Activated CD8-positive, alpha-beta memory T cell treated with anti-CD3 and anti-CD28 coated beads for 36 hours (primary cell): Measurements from ENCODE around the gene COBLL1. TPM values are rescaled to one million over a fixed set of nuclear protein-coding genes. Genes with fewer than 3 reads are reported as not detected.

Experiments
- CTCF ChIA-PET: fragments of 350-600 bp; sonication (Branson Sonifier 250); formaldehyde crosslinking; loops from one replicate; lab custom pipeline; 2021; ENCODE audit warnings: antibody characterized with exemption; lab: Charles Lee
- POLR2A ChIA-PET: fragments of 350-600 bp; sonication (Branson Sonifier 250); formaldehyde crosslinking; loops from one replicate; lab custom pipeline; 2021; ENCODE audit warnings: antibody characterized with exemption; lab: Charles Lee
- total RNA-seq, 2 experiments: library from RNA; stranded (reverse); gene quantifications; one replicate each; pipeline ENCODE4 v1.2.3, GENCODE V29; 2021

COBLL1 gene
- total RNA-seq, 2 experiments from 2014 or later = not detected

DNA sequence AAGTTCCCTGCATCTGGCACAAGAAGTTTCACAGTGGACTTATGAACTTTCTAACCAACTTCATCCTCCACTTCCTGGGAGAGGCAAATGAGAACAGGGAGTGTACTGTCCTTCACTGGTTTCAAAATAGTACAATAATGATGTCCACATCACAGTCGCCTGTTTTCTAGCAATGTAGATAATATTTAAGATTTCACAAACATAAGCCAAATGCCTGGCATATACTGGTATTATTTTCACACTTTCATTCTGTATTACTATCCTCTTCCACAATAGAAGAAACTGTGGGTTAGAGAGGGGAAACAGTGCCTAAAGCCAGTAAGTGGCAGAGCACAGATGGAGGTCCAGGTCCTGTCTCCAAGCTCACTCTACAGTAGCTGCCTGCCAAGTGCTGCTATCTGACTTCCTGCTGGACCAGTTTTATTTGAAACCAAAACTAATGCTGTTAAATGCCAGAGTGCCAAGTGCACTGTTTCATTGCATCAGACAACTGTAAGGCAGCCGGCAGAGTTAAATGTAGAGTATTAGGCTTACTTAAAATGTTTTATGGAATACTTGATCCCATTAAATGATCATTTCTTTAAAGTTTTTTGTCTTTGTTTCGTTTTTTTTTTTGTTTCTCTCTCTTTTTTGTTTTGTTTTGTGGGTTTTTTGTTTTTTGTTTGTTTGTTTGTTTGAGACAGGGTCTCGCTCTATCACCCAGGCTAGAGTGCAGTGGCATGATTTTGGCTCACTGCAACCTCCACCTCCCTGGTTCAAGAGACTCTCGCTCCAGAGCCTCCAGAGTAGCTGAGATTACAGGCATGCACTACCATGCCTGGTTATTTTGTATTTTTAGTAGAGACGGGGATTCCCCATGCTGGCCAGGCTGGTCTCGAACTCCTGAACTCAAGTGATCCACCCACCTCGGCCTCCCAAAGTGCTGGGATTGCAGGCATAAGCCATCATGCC is 15.1 kb downstream of the COBLL1 start:
- ChIA-PET CTCF (no interaction called here), POLR2A (no interaction called here)

DNA sequence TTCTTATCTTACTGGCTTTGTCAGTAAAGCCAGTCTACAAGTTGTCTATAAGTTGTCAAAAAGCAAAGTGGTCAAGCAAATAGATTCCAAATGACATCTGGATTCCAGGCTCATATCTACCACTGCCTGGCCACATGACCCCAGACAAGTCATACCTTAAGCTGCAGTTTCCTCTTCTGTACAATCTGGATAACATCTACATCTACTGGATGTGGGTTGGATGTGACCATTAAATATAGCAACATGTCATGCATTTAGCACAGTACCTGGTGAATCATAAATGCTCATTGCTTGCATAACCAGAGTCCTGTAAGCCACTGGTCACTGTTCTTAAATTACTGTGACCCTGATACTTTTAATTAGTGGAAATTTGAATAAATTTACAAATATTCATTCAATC is 16.8 kb downstream of the COBLL1 start:
- ChIA-PET POLR2A (no interaction called here), CTCF (no interaction called here)

DNA sequence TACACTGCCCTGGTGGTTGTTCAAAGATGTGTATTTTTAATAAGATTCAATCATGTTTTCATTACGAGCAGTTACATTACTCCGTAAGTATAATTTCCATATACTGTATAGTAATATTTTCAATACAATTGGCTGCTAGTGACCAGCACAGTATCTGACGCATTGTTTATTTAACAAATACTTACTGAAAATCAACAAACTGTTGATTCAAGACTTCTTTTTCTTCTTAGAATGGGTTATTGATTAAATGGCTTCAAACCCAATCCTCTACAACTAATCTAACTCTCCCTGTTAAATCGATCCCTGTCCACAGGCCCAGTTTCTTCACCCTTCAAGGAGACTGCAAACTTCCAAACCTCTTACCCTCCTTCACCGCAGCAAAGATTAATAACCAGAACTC is 18.5 kb downstream of the COBLL1 start:
- ChIA-PET CTCF (no interaction called here), POLR2A (no interaction called here)

DNA sequence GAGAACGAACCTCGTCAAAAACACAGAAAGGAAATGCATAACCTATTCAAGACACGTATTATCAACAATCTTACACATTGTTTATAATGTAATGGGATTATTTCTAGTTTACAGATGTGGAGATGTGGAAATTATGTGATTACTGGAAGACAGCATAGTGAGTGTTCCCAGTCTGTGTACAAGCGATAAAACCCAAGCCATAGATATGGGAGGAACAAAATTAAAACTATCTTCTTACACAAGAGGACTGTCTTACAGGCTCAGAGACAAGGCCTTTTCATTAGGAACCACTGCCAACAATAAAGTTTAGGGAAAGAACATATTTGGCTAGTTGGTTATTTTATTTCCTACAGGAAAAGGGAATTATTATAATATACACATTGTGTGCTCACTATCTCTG is 20.3 kb downstream of the COBLL1 start:
- CTCF ChIA-PET = no interaction called here
- POLR2A ChIA-PET = no interaction called here

DNA sequence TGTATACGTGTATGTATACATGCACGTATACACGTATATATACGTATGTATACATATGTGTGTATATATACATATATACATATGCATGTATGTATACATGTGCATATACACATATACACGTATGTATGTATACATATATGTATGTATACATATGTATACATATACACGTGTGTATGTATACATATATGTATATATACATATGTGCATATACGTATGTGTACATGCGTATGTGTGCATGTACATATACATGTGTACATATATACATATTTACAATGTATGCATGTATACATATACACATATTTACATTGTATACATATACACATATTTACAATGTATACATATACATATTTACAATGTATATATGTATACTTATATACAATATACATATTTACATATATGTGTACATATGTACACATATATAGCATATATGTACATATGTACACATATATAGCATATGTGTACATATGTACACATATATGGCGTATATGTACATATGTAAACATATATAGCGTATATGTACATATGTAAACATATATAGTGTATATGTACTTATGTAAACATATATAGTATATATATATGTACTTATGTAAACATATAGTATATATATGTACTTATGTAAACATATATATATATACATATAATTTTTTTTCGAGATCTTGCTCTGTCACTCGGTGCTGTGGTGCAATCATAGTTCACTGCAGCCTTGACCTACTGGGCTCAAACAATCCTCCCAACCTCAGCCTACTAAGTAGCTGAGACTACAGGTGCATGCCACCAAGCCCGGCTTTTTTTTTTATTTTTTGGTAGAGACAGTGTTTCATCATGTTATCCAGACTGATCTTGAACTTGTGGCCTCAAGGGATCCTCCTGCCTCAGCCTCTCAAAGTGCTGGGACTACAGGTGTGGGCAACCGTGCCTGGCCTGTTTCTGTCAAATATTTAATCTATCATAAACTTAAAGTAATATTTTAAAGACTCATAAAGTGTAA is 23.2 kb downstream of the COBLL1 start:
- POLR2A ChIA-PET = no interaction called here
- CTCF ChIA-PET = no interaction called here

DNA sequence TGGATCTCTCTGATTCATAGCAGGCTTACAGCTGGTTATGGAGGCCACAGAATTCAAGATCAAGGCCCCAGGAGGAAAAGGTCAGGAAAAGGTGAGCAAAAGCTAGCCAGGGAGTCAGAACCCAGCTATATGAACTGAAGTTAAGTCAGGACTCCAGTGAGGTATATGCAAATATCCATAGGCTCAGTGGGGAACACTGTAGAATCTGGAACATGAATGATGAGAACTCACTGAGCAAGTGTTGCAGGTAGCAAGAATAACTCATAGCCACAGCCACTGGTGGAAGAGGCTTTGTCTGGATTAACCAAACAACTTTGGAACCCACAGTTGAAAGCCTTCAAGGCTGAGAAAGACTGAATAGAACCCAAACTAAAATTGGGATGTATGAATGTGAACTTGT is 24.7 kb downstream of the COBLL1 start:
- ChIA-PET CTCF (no interaction called here), POLR2A (no interaction called here)

DNA sequence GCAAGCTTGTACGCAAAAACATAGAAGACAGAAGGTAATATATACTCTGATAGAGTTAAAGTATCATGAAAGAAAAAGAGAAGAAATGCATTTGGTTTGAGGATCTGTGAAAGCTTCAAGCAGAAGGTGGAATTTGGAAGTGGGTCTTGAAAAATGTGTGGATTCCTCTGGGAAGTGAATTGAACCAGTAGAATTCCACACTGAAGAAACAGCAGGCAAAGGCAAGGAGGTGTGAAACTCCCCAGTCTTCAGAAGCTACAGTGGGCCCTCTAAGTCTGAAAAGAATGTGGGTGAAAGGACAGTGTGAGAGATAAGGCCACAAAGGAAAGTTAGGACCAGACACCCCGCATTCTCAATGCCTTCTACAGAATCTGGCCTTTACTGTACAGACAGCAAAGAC is 25.6 kb downstream of the COBLL1 start:
- POLR2A ChIA-PET = no interaction called here

DNA sequence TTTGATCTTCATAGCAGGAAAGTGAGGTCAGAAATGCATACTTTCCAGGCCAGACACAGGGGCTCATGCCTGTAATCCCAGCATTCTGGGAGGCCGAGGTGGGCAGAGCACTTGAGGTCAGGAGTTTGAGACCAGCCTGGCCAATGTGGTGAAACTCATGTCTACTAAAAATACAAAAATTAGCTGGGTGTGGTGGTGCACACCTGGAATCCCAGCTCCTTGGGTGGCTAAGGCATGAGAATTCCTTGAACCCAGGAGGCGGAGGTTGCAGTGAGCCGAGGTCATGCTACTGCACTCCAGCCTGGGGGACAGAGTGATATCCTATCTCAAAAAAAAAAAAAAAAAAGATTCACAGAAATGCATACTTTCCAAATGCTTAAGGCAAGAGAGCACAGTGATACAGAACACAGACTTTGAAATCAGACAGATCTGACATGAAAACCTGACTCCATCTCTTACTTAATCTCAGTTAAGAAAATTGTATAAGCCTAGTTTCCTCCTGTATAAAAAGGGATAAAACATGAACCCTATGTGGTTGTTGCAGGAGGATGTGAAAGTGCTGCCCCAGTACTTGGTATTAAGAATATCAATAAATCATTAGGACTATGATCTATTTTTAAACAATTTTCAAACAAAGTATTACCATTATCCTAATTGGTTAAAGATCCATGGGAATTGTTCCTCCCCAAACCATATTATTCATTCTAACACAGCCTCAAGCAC is 26.4 kb downstream of the COBLL1 start:
- ChIA-PET POLR2A (no interaction called here), CTCF (no interaction called here)

More for the DNA sequence above, 25.6 kb downstream of the COBLL1 start:
- CTCF ChIA-PET = no interaction called here

DNA sequence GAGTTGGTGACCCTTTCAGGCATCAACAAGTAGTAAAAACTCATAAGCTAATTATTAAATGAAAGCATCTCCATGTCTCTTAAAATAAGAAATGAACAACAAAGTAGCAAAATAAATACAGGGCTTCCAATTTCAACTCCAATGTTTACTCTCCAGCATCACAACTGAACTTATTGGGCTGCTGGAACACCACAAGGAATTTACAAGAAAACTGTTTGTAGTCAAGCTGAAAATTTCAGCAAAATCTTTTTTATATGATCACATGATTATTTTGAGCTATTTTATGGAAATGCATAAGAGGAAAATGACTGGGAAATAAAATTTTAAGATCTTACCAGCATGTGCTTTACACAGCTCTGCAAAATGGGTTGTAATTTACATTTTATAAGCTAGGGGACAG is 28.1 kb downstream of the COBLL1 start:
- POLR2A ChIA-PET = no interaction called here
- CTCF ChIA-PET = no interaction called here

DNA sequence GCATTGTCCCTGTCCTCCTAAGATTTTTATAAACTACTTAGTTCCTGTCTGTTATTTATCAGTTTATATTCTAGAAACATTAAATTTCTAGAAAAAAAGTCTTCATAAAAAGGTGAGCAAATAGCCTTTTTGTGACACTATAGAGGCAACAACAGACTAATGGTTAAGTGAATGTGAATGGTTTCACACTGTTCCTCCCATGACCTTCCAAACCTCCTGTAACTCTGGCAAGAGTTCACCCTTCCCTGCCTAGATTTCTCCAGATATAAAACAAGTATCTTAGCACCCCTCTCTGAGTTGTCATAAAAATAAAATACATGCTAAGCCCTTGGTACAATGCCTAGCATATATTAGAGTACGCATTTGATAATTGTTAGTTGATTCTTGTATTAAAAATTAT is 29.2 kb downstream of the COBLL1 start:
- ChIA-PET POLR2A (no interaction called here), CTCF (no interaction called here)

DNA sequence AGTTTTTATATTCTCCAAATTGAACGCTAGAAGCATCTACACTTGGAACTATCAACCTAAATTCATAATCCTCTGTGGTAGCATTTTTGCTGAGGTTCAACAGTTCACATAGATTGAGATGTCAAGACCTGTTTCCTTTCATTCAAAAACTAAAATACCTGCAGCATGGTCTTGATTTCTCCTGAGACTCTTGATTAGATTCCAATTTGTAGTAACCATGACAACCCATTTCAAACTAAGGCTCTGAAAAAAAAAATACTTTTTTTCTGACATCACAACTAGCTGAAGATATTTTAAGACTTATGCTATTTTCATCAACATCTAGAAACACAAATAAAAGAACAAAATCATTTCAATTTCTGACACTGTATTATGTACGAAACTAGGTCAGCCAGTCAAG is 29.8 kb downstream of the COBLL1 start:
- POLR2A ChIA-PET = no interaction called here

DNA sequence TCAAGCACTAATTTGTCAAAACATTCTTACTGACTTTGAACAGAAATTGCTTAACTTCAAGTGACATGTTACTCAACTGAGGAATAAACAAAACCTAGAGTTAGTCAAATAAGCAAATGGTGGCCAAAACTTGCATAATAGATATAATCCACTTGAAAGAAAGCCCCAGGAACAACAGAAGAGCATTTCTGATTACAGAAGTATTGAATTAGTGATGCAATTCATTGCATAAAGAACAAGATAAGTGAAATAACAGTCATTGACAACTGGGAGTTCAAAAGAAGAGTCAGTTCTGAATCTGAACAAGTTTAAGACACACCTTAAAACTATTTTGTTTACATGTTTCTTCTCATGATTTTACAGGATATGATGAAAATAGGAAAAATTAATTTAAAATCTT is 30.8 kb downstream of the COBLL1 start:
- POLR2A ChIA-PET = no interaction called here
- CTCF ChIA-PET = no interaction called here

More for the DNA sequence above, 29.8 kb downstream of the COBLL1 start:
- CTCF ChIA-PET = no interaction called here

DNA sequence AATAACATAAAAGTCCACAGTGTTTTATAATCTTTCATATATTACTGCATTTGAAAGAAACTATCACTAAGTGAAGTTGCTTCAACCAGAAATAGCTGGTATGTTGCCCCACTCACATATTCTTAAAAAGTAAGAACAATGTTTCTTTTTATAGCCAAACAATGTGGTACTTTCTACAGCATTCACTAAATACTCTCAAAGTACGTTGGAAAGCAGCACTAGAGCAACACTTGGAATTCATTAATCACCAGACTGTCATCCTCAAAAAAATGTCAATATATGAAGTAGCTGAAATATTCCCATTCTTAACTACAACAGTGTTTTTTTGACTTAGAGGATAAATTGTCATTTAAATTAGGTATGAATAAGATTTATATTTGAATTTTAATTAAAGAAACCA is 32.8 kb downstream of the COBLL1 start:
- POLR2A ChIA-PET = no interaction called here
- CTCF ChIA-PET = no interaction called here

DNA sequence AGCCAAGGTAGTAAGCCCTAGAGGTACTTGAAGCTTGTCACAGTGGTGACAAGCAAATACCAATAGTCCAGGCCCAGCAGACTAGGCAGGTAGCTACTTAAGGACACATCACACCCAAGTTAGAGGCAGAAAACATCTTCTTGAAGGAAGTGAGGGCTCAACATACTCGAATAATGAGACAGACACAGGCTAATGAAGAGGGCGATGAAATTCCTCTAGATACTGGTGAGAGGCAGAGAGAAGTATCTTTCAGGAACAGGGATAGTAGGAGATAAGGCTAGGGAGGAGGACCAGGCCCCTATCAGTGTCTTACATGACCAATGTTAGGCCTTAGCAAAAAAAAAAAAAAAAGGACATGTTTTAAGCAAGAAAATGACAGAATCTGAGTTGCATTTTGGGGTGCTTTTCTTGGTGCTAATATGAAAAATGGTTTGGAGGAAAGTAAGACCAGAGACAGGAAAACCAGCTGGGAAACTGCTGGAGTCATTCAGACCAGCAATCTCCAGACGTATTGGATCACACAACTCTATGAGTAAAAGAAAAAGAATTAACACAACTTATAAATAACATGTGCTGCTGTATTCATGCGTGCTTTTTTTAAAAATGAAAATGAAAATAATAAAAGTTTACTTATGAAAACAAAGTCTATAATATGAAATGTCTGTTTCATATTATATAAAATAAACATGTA is 37.7 kb downstream of the COBLL1 start:
- ChIA-PET CTCF (no interaction called here), POLR2A (no interaction called here)

DNA sequence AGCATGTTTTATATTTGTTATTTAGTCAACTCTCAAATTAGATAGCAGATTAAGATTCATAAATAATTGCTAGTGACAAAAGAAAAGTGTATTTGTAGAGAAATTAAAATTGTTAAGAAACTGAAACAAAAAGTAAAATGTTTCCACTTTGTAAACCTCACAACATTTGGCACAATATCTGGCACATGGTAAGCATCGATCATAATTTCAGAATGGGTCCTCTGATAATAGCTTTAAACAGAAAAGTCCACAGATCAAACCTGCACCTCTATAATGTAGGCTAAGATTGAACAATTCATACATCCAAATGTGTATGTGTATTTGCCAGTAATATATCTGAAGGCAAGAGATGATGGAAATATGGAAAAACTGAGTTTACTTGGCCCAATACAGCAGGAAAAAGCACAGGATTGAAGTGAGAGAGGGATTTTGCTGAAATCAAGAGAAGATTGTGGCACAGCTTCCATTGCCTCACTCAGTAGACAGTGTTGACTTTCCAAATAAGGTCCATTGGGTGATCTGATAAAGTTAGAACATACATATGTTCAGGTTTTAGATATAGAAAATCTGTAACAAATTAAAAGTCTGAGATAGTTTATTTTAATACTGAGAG is 39.4 kb downstream of the COBLL1 start:
- ChIA-PET POLR2A (no interaction called here), CTCF (no interaction called here)

DNA sequence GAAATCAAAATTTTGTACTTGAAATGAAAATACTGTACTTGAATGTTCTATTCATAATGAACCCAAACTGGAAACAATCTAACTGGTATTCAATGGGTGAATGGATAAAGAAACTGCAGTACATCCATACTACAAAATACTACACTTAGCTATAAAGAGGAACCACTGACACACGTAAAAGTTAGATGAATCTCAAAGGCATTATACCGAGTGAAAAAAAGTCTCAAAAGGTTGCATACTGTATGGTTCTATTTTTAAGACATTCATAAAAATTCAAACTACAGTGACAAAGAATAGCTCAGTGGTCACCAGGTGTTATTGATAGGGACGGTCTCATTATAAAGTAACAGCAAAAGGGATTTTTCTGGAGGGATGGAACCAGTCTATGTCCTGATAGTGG is 41.1 kb downstream of the COBLL1 start:
- CTCF ChIA-PET = no interaction called here
- POLR2A ChIA-PET = no interaction called here

DNA sequence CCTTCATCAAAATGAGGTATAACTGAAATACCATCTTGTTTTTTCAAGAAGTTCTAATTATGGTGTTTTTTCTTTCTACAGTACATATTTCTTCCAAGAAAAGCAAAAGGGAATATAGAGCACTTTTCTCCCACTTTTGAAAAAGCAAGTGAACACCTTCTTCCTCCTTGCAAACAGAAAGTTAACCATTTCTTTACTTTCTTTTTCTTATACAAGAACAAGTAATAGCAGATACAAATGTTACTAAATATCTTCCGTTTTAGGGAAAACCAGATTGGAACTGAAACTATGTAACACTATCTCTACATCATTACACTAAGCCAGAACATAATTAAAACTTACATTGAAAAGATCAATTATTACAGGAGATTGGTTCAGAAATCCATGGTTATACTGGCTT is 44.0 kb downstream of the COBLL1 start:
- ChIA-PET POLR2A (no interaction called here), CTCF (no interaction called here)

DNA sequence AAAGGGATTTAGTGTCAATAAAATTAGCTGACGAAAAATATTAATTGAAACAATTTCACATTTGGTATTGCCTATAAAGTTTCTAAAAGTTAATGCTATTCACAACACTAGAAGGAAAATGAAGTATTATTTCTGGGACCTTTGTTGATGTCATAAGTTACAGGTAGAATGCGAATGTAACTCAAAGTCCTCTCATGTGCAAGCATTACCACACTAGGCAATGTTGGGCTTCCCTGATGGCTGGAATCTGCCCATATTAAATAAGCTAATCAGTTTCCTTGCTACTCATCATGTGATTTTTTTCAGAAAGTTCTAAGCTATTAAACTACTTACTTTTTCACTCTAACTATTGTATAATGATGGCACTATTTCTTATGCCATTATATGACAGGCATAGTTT is 44.6 kb downstream of the COBLL1 start:
- ChIA-PET POLR2A (no interaction called here), CTCF (no interaction called here)
